Activated CD4-positive, CD25-positive, alpha-beta regulatory T cell treated with anti-CD3 and anti-CD28 coated beads, Interleukin-2, amount 50 U/mL, for 16 hours (primary cell): ENCODE data around the gene DEFB132.
A peak's percentile ranks its signal among the peaks of the same experiment; 100 is the strongest.

ENCODE experiments used
- DNase-seq: peaks from one replicate; pipeline ENCODE4 v3.0.0-alpha.2; 2020; ENCODE audit warnings: low read depth, low spot score

DEFB132 gene

GRCh38 chr20:297098-297924, 39.8 kb downstream of the DEFB132 start, which contains the start of gene ZCCHC3:
TSS of gene ZCCHC3 (plus strand) at chr20:297570. CDS start at chr20:297587, 17 bp downstream.
- DNase-seq: peak; percentile 72

GRCh38 chr20:297925-298775, 40.6 kb downstream of the DEFB132 start:
- DNase-seq: no peak

- no peak for DNase-seq
Observed at GRCh38 chr20:298776-299391, 41.4 kb downstream of the DEFB132 start.

GRCh38 chr20:300345-300990, 42.9 kb downstream of the DEFB132 start:
- DNase-seq: no peak

- DNase-seq: no peak
Observed at GRCh38 chr20:301886-302848, 44.6 kb downstream of the DEFB132 start.

- no peak for DNase-seq
Observed at GRCh38 chr20:305745-306144, 48.2 kb downstream of the DEFB132 start.

- DNase-seq: no peak
Observed at GRCh38 chr20:308427-309038, 51.0 kb downstream of the DEFB132 start.

GRCh38 chr20:309306-309840, 51.8 kb downstream of the DEFB132 start:
- no peak for DNase-seq

GRCh38 chr20:309841-310644, 52.5 kb downstream of the DEFB132 start:
- peak; percentile 54 for DNase-seq

- no peak for DNase-seq
Observed at GRCh38 chr20:310645-311044, 53.1 kb downstream of the DEFB132 start.
